ENCODE data around the gene LRRC41. TPM values are rescaled to one million over a fixed set of nuclear protein-coding genes. Genes with fewer than 3 reads are reported as not detected.
A peak's percentile ranks its signal among the peaks of the same experiment; 100 is the strongest.

The LRRC41 gene
- total and polyA plus RNA-seq, 2 experiments from 2014 or later, result 20.1 to 69.4 TPM

DNA sequence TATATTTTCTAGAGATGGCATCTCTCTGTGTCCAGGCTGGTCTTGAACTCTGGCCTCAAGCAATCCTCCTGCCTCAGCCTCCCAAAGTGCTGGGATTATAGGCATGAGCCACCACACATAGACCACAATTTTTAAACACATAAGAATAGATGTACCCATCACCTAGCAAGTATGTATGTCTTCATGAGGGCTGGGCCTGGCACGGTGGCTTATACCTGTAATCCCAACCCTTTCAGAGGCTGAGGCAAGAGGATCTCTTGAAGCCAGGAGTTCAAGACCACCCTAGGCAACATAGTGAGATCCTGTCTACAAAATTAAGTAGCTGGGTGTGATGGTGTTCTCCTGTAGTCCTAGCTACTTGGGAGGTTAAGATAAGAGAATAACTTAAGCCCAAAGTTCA is 13.9 kb upstream of the LRRC41 start:
- Histone ChIP-seq H3K79me2 (replicated peaks; ENCODE audit: insufficient read depth) (no peaks in the 10 kb centered on the region; the same call in 1 of the 2 replicates), H3K9me2 (ENCODE audit: insufficient read depth) (no peaks in the 10 kb centered on the region), H3K4me3 (no peak overlapping the region), H2AFZ (no peak overlapping the region), H3K4me2 (no peak overlapping the region), H3F3A (replicated peaks; ENCODE audit: low read depth) (peaks cover 31% of the 10 kb centered on the region), H3K4me1 (ENCODE audit: insufficient read depth) (peaks cover 17% of the 10 kb centered on the region), H3K27me3 (ENCODE audit: insufficient read depth) (no peaks in the 10 kb centered on the region), H3K27ac (ENCODE audit: low read depth) (0 out of 2 replicates have a peak overlapping the region, but pooled peaks have one; percentile 36), H4K20me1 (replicated peaks; ENCODE audit: insufficient read depth) (peaks cover 12% of the 10 kb centered on the region), H3K36me3 (ENCODE audit: insufficient read depth) (peaks cover 48% of the 10 kb centered on the region)
- no peak for DNase-seq (ENCODE audit: low spot score)
- peaks cover 53% of the 10 kb centered on the region for H3K36me3 Mint-ChIP-seq (ENCODE audit: low read depth)
- H3K4me3 Mint-ChIP-seq, result no peak overlapping the region
- TF ChIP-seq, protein P1, sequence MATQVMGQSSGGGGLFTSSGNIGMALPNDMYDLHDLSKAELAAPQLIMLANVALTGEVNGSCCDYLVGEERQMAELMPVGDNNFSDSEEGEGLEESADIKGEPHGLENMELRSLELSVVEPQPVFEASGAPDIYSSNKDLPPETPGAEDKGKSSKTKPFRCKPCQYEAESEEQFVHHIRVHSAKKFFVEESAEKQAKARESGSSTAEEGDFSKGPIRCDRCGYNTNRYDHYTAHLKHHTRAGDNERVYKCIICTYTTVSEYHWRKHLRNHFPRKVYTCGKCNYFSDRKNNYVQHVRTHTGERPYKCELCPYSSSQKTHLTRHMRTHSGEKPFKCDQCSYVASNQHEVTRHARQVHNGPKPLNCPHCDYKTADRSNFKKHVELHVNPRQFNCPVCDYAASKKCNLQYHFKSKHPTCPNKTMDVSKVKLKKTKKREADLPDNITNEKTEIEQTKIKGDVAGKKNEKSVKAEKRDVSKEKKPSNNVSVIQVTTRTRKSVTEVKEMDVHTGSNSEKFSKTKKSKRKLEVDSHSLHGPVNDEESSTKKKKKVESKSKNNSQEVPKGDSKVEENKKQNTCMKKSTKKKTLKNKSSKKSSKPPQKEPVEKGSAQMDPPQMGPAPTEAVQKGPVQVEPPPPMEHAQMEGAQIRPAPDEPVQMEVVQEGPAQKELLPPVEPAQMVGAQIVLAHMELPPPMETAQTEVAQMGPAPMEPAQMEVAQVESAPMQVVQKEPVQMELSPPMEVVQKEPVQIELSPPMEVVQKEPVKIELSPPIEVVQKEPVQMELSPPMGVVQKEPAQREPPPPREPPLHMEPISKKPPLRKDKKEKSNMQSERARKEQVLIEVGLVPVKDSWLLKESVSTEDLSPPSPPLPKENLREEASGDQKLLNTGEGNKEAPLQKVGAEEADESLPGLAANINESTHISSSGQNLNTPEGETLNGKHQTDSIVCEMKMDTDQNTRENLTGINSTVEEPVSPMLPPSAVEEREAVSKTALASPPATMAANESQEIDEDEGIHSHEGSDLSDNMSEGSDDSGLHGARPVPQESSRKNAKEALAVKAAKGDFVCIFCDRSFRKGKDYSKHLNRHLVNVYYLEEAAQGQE (IDR thresholded peaks at IDR 0.05; ENCODE audit: unreplicated experiment), result no peak
- 0 out of 2 replicates have a peak, but pooled peaks have one; percentile 7 for TF ChIP-seq NANOG (IDR thresholded peaks at IDR 0.05; ENCODE audit: borderline replicate concordance)
- H3K4me1 Mint-ChIP-seq, result peaks cover 17% of the 10 kb centered on the region
- H3K9me3 Mint-ChIP-seq, result no peaks in the 10 kb centered on the region
- no peak overlapping the region for H3K27ac Mint-ChIP-seq
- H3K27me3 Mint-ChIP-seq (ENCODE audit: insufficient read depth, low read depth, poor library complexity), result peaks cover 13% of the 10 kb centered on the region
- no peak for ATAC-seq

DNA sequence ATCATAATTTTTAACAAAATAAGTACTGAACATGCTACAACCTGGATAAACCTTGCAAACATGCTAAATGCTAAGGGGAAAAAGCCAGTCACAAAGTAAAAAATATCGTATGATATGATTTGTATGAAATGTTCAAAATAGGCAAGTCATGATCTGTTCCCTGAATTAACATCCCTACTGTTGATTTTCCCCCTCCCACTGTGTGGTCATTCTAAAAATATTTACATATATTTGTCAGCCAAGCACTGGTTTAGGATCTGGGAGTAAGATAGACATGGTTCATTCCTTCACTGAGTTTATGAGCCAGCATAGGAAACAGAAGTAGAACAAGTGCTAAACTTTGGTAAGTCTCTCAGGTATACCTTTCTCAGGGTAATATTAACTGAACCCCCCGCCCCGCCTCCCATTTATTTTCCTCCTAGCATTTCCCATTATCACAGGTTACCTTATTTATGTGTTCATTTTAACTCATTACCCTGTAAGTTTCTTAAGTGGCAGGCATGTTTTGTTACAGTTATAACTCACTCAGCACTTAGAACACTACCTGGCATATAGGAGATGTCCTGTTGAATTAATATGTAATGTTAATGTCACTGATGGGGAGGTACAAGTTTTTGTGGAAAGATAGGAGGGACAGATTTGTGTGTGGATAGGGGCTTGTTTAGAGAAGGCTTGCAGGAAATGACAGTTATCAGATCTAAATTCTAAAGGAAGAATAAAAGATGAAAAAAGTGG is 12.4 kb upstream of the LRRC41 start:
- peaks cover 8% of the 10 kb centered on the region for H3K4me1 ChIP-seq (ENCODE audit: insufficient read depth)
- H3K4me3 ChIP-seq, result no peak overlapping the region
- H3K79me2 ChIP-seq (replicated peaks; ENCODE audit: insufficient read depth), result no peaks in the 10 kb centered on the region; the same call in none of the 2 replicates
- Mint-ChIP-seq H3K9me3 (no peaks in the 10 kb centered on the region), H3K27ac (no peak overlapping the region), H3K27me3 (ENCODE audit: insufficient read depth, low read depth, poor library complexity) (peaks cover 12% of the 10 kb centered on the region), H3K36me3 (ENCODE audit: low read depth) (peaks cover 68% of the 10 kb centered on the region), H3K4me1 (peaks cover 9% of the 10 kb centered on the region), H3K4me3 (no peak overlapping the region)
- ATAC-seq (no peak), DNase-seq (ENCODE audit: low spot score) (no peak)
- no peak overlapping the region for H2AFZ ChIP-seq
- peaks cover 38% of the 10 kb centered on the region for H3F3A ChIP-seq (replicated peaks; ENCODE audit: low read depth)
- TF ChIP-seq ZNF331 (CRISPR knock-in tag; IDR thresholded peaks at IDR 0.05; ENCODE audit: low read depth) (no peak), EZH2 (IDR thresholded peaks at IDR 0.05; ENCODE audit: low read depth, unreplicated experiment) (no peak), NANOG (IDR thresholded peaks at IDR 0.05; ENCODE audit: borderline replicate concordance) (no peak)
- H3K4me2 ChIP-seq, result no peak overlapping the region
- H3K27ac ChIP-seq (ENCODE audit: low read depth), result peak overlapping the region; percentile 57
- H3K36me3 ChIP-seq (ENCODE audit: insufficient read depth), result peaks cover 63% of the 10 kb centered on the region
- H3K9me2 ChIP-seq (ENCODE audit: insufficient read depth), result no peaks in the 10 kb centered on the region
- H3K27me3 ChIP-seq (ENCODE audit: insufficient read depth), result no peaks in the 10 kb centered on the region
- H4K20me1 ChIP-seq (replicated peaks; ENCODE audit: insufficient read depth), result peaks cover 16% of the 10 kb centered on the region

DNA sequence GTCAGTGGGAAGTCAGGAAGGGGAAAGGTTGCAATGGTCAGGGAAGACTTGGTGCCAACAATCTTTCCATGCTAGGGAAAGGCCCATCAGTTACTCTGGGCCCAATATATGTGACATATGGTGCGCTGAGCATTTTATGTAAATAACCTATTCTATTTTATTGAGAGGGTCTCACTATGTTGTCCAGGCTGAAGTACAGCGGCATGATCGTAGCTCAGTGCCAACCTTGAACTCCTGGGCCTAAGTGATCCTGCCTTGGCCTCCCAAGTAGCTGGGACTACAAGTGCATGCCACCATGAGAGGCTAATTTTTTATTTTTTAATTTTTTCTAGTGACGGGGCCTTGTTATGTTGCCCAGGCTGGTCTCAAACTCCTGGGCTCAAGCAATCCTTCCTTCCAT is 6.9 kb upstream of the LRRC41 start:
- no peaks in the 10 kb centered on the region for H3K9me3 Mint-ChIP-seq
- Histone ChIP-seq H3K27me3 (ENCODE audit: insufficient read depth) (no peaks in the 10 kb centered on the region), H3K9me2 (ENCODE audit: insufficient read depth) (no peaks in the 10 kb centered on the region), H3K4me2 (peak overlapping the region; percentile 23; the same call in 1 of the 2 replicates), H3K36me3 (ENCODE audit: insufficient read depth) (peaks cover 66% of the 10 kb centered on the region), H3F3A (replicated peaks; ENCODE audit: low read depth) (peaks cover 39% of the 10 kb centered on the region), H3K4me3 (no peak overlapping the region), H3K27ac (ENCODE audit: low read depth) (peak overlapping the region; percentile 93), H4K20me1 (replicated peaks; ENCODE audit: insufficient read depth) (peaks cover 55% of the 10 kb centered on the region), H2AFZ (no peak overlapping the region), H3K79me2 (replicated peaks; ENCODE audit: insufficient read depth) (peaks cover 52% of the 10 kb centered on the region), H3K4me1 (ENCODE audit: insufficient read depth) (peaks cover 32% of the 10 kb centered on the region)
- H3K4me3 Mint-ChIP-seq, result no peak overlapping the region
- H3K27ac Mint-ChIP-seq, result peak overlapping the region; percentile 80
- peaks cover 87% of the 10 kb centered on the region for H3K36me3 Mint-ChIP-seq (ENCODE audit: low read depth)
- ATAC-seq (no peak), DNase-seq (ENCODE audit: low spot score) (no peak)
- peaks cover 30% of the 10 kb centered on the region for H3K4me1 Mint-ChIP-seq
- peaks cover 8% of the 10 kb centered on the region for H3K27me3 Mint-ChIP-seq (ENCODE audit: insufficient read depth, low read depth, poor library complexity)
- TF ChIP-seq STAT1 (IDR thresholded peaks at IDR 0.05; ENCODE audit: unreplicated experiment) (no peak), NANOG (IDR thresholded peaks at IDR 0.05; ENCODE audit: borderline replicate concordance) (no peak), EZH2phosphoT487 (IDR thresholded peaks at IDR 0.05; ENCODE audit: unreplicated experiment) (no peak), JUNB (IDR thresholded peaks at IDR 0.05; ENCODE audit: unreplicated experiment) (no peak), POLR2AphosphoS5 (IDR thresholded peaks at IDR 0.05; ENCODE audit: low read depth) (no peak)
- TF ChIP-seq, protein P2, sequence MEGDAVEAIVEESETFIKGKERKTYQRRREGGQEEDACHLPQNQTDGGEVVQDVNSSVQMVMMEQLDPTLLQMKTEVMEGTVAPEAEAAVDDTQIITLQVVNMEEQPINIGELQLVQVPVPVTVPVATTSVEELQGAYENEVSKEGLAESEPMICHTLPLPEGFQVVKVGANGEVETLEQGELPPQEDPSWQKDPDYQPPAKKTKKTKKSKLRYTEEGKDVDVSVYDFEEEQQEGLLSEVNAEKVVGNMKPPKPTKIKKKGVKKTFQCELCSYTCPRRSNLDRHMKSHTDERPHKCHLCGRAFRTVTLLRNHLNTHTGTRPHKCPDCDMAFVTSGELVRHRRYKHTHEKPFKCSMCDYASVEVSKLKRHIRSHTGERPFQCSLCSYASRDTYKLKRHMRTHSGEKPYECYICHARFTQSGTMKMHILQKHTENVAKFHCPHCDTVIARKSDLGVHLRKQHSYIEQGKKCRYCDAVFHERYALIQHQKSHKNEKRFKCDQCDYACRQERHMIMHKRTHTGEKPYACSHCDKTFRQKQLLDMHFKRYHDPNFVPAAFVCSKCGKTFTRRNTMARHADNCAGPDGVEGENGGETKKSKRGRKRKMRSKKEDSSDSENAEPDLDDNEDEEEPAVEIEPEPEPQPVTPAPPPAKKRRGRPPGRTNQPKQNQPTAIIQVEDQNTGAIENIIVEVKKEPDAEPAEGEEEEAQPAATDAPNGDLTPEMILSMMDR (conservative IDR thresholded peaks at IDR 0.05; ENCODE audit: low read depth in 2 of 2), result no peak
- TF ChIP-seq, protein P1 (IDR thresholded peaks at IDR 0.05; ENCODE audit: unreplicated experiment), result no peak

Data from GM23338 (cell line).